KMS-11 (cell line): ENCODE measurements around the gene MAST4.

Experiments used
- H2AFZ ChIP-seq: fragments of 200-600 bp; sonication (generic); 2 replicates; pipeline ENCODE4 v1.6.1; 2016; ENCODE audit warnings: antibody characterized with exemption, mixed run types, low read depth
- H3K27ac ChIP-seq: fragments of 200-600 bp; sonication (generic); 2 replicates; pipeline ENCODE4 v1.6.1; 2016; ENCODE audit warnings: mild to moderate bottlenecking, mixed run types
- H3K27me3 ChIP-seq: fragments of 200-600 bp; sonication (generic); 2 replicates; pipeline ENCODE4 v1.6.1; 2017; ENCODE audit warnings: mild to moderate bottlenecking, low read depth, mixed run types, moderate library complexity; ENCODE audit not compliant: insufficient read depth
- H3K36me3 ChIP-seq: fragments of 200-600 bp; sonication (generic); 2 replicates; pipeline ENCODE4 v1.6.1; 2017; ENCODE audit warnings: mild to moderate bottlenecking, mixed run types; ENCODE audit not compliant: insufficient read depth
- H3K4me1 ChIP-seq: fragments of 200-600 bp; sonication (generic); 2 replicates; pipeline ENCODE4 v1.6.1; 2016; ENCODE audit warnings: mild to moderate bottlenecking, low read depth, mixed run types; ENCODE audit not compliant: poor library complexity, severe bottlenecking
- H3K4me2 ChIP-seq: fragments of 200-600 bp; sonication (generic); 2 replicates; pipeline ENCODE4 v1.7.0; 2016; ENCODE audit warnings: mild to moderate bottlenecking, mixed run types
- H3K4me3 ChIP-seq: fragments of 200-600 bp; sonication (generic); IDR thresholded peaks from 2 replicates; pipeline ENCODE4 v1.6.1; 2017; ENCODE audit warnings: low read depth, low read length, mixed read lengths; ENCODE audit not compliant: insufficient read depth
- H3K79me2 ChIP-seq: fragments of 200-600 bp; sonication (generic); 2 replicates; pipeline ENCODE4 v1.6.1; 2016; ENCODE audit warnings: low read depth, mixed run types; ENCODE audit not compliant: insufficient read depth
- H3K9ac ChIP-seq: fragments of 200-600 bp; sonication (generic); 2 replicates; pipeline ENCODE4 v1.6.1; 2016; ENCODE audit warnings: mild to moderate bottlenecking, mixed run types
- H4K20me1 ChIP-seq: fragments of 200-600 bp; sonication (generic); 2 replicates; pipeline ENCODE4 v1.6.1; 2016; ENCODE audit warnings: mild to moderate bottlenecking, mixed run types; ENCODE audit not compliant: insufficient read depth
- CTCF ChIP-seq: fragments of 200-600 bp; sonication (generic); conservative IDR thresholded peaks from 2 replicates; pipeline ENCODE4 v1.6.1; 2017; ENCODE audit warnings: low read depth, mild to moderate bottlenecking, antibody characterized with exemption, low read length, moderate library complexity, mixed read lengths

MAST4 gene

GRCh38 chr5:66860199-66860975 is 264.2 kb downstream of the MAST4 start:
- no peak overlapping the region for H3K4me3 ChIP-seq
- no peak overlapping the region for H3K9ac ChIP-seq
- H3K4me2 ChIP-seq: no peak overlapping the region
- H4K20me1 ChIP-seq: no peaks in the 10 kb centered on the region
- H3K4me1 ChIP-seq: peaks cover 11% of the 10 kb centered on the region
- no peak overlapping the region for H2AFZ ChIP-seq
- H3K27ac ChIP-seq: no peak overlapping the region
- no peaks in the 10 kb centered on the region for H3K27me3 ChIP-seq
- no peaks in the 10 kb centered on the region for H3K36me3 ChIP-seq
- no peaks in the 10 kb centered on the region for H3K79me2 ChIP-seq
- no peak for TF ChIP-seq CTCF

GRCh38 chr5:66861402-66861801 is 265.2 kb downstream of the MAST4 start:
- no peak overlapping the region for H3K27ac ChIP-seq
- no peak overlapping the region for H3K4me3 ChIP-seq
- H2AFZ ChIP-seq: no peak overlapping the region
- H3K27me3 ChIP-seq: no peaks in the 10 kb centered on the region
- H3K4me1 ChIP-seq: peaks cover 11% of the 10 kb centered on the region
- no peaks in the 10 kb centered on the region for H3K36me3 ChIP-seq
- H3K79me2 ChIP-seq: no peaks in the 10 kb centered on the region
- H3K9ac ChIP-seq: no peak overlapping the region
- TF ChIP-seq CTCF: no peak
- H3K4me2 ChIP-seq: no peak overlapping the region
- H4K20me1 ChIP-seq: no peaks in the 10 kb centered on the region

GRCh38 chr5:66862020-66862419 is 265.8 kb downstream of the MAST4 start:
- Histone ChIP-seq H3K27me3 (no peaks in the 10 kb centered on the region), H3K79me2 (no peaks in the 10 kb centered on the region), H3K27ac (no peak overlapping the region), H3K4me1 (peaks cover 11% of the 10 kb centered on the region), H3K36me3 (no peaks in the 10 kb centered on the region), H4K20me1 (no peaks in the 10 kb centered on the region), H3K9ac (no peak overlapping the region), H3K4me3 (no peak overlapping the region), H2AFZ (no peak overlapping the region), H3K4me2 (no peak overlapping the region)
- TF ChIP-seq CTCF: no peak

GRCh38 chr5:66863243-66864170 is 267.3 kb downstream of the MAST4 start:
- Histone ChIP-seq H4K20me1 (no peaks in the 10 kb centered on the region), H3K27me3 (no peaks in the 10 kb centered on the region), H3K9ac (no peak overlapping the region), H3K36me3 (no peaks in the 10 kb centered on the region), H2AFZ (no peak overlapping the region), H3K79me2 (no peaks in the 10 kb centered on the region), H3K27ac (no peak overlapping the region), H3K4me3 (no peak overlapping the region), H3K4me1 (peaks cover 11% of the 10 kb centered on the region), H3K4me2 (no peak overlapping the region)
- TF ChIP-seq CTCF: no peak
